ENCODE results near the gene PTGDR.

The PTGDR gene

GRCh38 chr14:52233693-52234092 is 33.8 kb upstream of the PTGDR start:
- no peak for TF ChIP-seq CTCF (IDR thresholded peaks at IDR 0.05; ENCODE audit: borderline replicate concordance, control extremely low read depth, extremely low read depth, insufficient read depth, missing control alignments)
- in situ Hi-C loops (cut with MboI; ENCODE audit: low sequenced_read_pairs, unreplicated experiment) = no loop called here
- DNase-seq (ENCODE audit: low spot score) = no peak

DNA sequence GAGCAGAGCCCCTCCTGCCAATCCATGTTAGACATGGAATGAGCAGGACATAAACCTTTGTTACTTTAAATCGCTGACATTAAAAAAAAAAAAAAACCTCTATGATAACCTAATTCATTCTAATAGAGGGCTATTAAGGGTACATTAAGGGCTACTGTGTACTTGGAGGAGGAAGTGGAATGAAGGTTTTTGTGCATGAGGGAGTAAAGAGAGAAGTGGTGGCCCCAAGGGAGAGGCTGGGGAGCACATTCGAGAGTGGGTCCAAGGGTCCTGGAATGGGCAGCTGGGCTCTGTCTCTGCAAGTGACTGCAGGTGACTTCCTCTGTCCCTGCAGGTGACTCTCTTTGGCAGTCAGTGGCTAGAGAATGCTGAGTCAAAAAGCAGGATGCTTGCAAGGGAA is 32.1 kb upstream of the PTGDR start:
- no peak for TF ChIP-seq CTCF (IDR thresholded peaks at IDR 0.05; ENCODE audit: borderline replicate concordance, control extremely low read depth, extremely low read depth, insufficient read depth, missing control alignments)
- DNase-seq (ENCODE audit: low spot score) = no peak
- in situ Hi-C loops (cut with MboI; ENCODE audit: low sequenced_read_pairs, unreplicated experiment) = no loop called here

- no peak for TF ChIP-seq CTCF (IDR thresholded peaks at IDR 0.05; ENCODE audit: borderline replicate concordance, control extremely low read depth, extremely low read depth, insufficient read depth, missing control alignments)
- in situ Hi-C loops (cut with MboI; ENCODE audit: low sequenced_read_pairs, unreplicated experiment) = no loop called here
- no peak for DNase-seq (ENCODE audit: low spot score)
Measured at GRCh38 chr14:52235866-52236510, 31.5 kb upstream of the PTGDR start.

- no peak for TF ChIP-seq CTCF (IDR thresholded peaks at IDR 0.05; ENCODE audit: borderline replicate concordance, control extremely low read depth, extremely low read depth, insufficient read depth, missing control alignments)
- in situ Hi-C loops (cut with MboI; ENCODE audit: low sequenced_read_pairs, unreplicated experiment) = no loop called here
- DNase-seq (ENCODE audit: low spot score) = no peak
Measured at GRCh38 chr14:52238682-52239081, 28.8 kb upstream of the PTGDR start.

- DNase-seq (ENCODE audit: low spot score) = no peak
- TF ChIP-seq CTCF (IDR thresholded peaks at IDR 0.05; ENCODE audit: borderline replicate concordance, control extremely low read depth, extremely low read depth, insufficient read depth, missing control alignments) = no peak
- in situ Hi-C loops (cut with MboI; ENCODE audit: low sequenced_read_pairs, unreplicated experiment) = no loop called here
Measured at GRCh38 chr14:52240623-52241022, 26.9 kb upstream of the PTGDR start.

- in situ Hi-C loops (cut with MboI; ENCODE audit: low sequenced_read_pairs, unreplicated experiment) = no loop called here
- no peak for DNase-seq (ENCODE audit: low spot score)
- TF ChIP-seq CTCF (IDR thresholded peaks at IDR 0.05; ENCODE audit: borderline replicate concordance, control extremely low read depth, extremely low read depth, insufficient read depth, missing control alignments) = no peak
Measured at GRCh38 chr14:52241087-52241793, 26.3 kb upstream of the PTGDR start.

Data from GM13976 (cell line).